H9 (cell line): ENCODE measurements around the gene DENND4A. TPM values are rescaled to one million over a fixed set of nuclear protein-coding genes. Genes with fewer than 3 reads are reported as not detected.

ENCODE experiments used
- DNase-seq: peaks from one replicate; pipeline ENCODE4 v3.0.0-alpha.2; 2017
- H2AFZ ChIP-seq: one replicate; pipeline ENCODE4 v1.6.1; 2013; ENCODE audit warnings: mild to moderate bottlenecking, low read length, control low read depth, moderate library complexity
- H2AK5ac ChIP-seq: 2 replicates; pipeline ENCODE4 v1.6.1; 2013; ENCODE audit warnings: low read length, control low read depth, mixed read lengths; ENCODE audit not compliant: insufficient read length
- H2BK120ac ChIP-seq: one replicate; pipeline ENCODE4 v1.6.1; 2013; ENCODE audit warnings: low read depth, mild to moderate bottlenecking, low read length, control low read depth, inconsistent platforms; ENCODE audit not compliant: poor library complexity, severe bottlenecking
- H2BK12ac ChIP-seq: 2 replicates; pipeline ENCODE4 v1.6.1; 2013; ENCODE audit warnings: low read length, control low read depth, mixed read lengths, low read depth; ENCODE audit not compliant: insufficient read length
- H2BK15ac ChIP-seq: 2 replicates; pipeline ENCODE4 v1.6.1; 2013; ENCODE audit warnings: low read depth, low read length, control low read depth
- H2BK20ac ChIP-seq: one replicate; pipeline ENCODE4 v1.6.1; 2013; ENCODE audit warnings: low read depth, mild to moderate bottlenecking, low read length, control low read depth, inconsistent platforms; ENCODE audit not compliant: poor library complexity, severe bottlenecking
- H2BK5ac ChIP-seq: 2 replicates; pipeline ENCODE4 v1.6.1; 2013; ENCODE audit warnings: low read length, control low read depth, mixed read lengths; ENCODE audit not compliant: insufficient read length
- H3K14ac ChIP-seq: 2 replicates; pipeline ENCODE4 v1.6.1; 2013; ENCODE audit warnings: low read length, control low read depth; ENCODE audit not compliant: insufficient read depth
- H3K18ac ChIP-seq: 2 replicates; pipeline ENCODE4 v1.6.1; 2013; ENCODE audit warnings: low read depth, mild to moderate bottlenecking, mixed read lengths, low read length, control low read depth; ENCODE audit not compliant: insufficient read length
- H3K23ac ChIP-seq: 2 replicates; pipeline ENCODE4 v1.6.1; 2013; ENCODE audit warnings: low read length, control low read depth, mixed read lengths, low read depth; ENCODE audit not compliant: insufficient read length
- H3K23me2 ChIP-seq: 2 replicates; pipeline ENCODE4 v1.6.1; 2013; ENCODE audit warnings: low read depth, mild to moderate bottlenecking, mixed read lengths, low read length, control low read depth; ENCODE audit not compliant: insufficient read length, poor library complexity, severe bottlenecking
- H3K27ac ChIP-seq: 2 replicates; pipeline ENCODE4 v1.5.1; 2013; ENCODE audit warnings: low read length, control low read depth, mixed read lengths, low read depth; ENCODE audit not compliant: insufficient read length
- H3K27me3 ChIP-seq: 2 replicates; pipeline ENCODE4 v1.6.1; 2013; ENCODE audit warnings: low read length, control low read depth, inconsistent platforms; ENCODE audit not compliant: insufficient read depth
- H3K4ac ChIP-seq: 2 replicates; pipeline ENCODE4 v1.6.1; 2013; ENCODE audit warnings: low read depth, mild to moderate bottlenecking, control low read depth, inconsistent platforms, low read length, moderate library complexity
- H3K4me1 ChIP-seq: 2 replicates; pipeline ENCODE4 v1.6.1; 2013; ENCODE audit warnings: low read length, control low read depth, inconsistent platforms; ENCODE audit not compliant: insufficient read depth
- H3K4me2 ChIP-seq: 2 replicates; pipeline ENCODE4 v1.6.1; 2013; ENCODE audit warnings: low read length, control low read depth, mixed read lengths; ENCODE audit not compliant: insufficient read length, insufficient read depth
- H3K56ac ChIP-seq: 2 replicates; pipeline ENCODE4 v1.6.1; 2013; ENCODE audit warnings: low read depth, mild to moderate bottlenecking, mixed read lengths, low read length, control low read depth; ENCODE audit not compliant: insufficient read length
- H3K79me1 ChIP-seq: 2 replicates; pipeline ENCODE4 v1.6.1; 2013; ENCODE audit warnings: low read depth, mild to moderate bottlenecking, moderate library complexity, low read length, control low read depth, inconsistent platforms; ENCODE audit not compliant: insufficient read depth, poor library complexity, severe bottlenecking
- H3K79me2 ChIP-seq: 2 replicates; pipeline ENCODE4 v1.6.1; 2013; ENCODE audit warnings: low read length, control low read depth, inconsistent platforms; ENCODE audit not compliant: insufficient read depth
- H3K9ac ChIP-seq: 2 replicates; pipeline ENCODE4 v1.6.1; 2013; ENCODE audit warnings: low read length, control low read depth, mixed read lengths; ENCODE audit not compliant: insufficient read length; ENCODE audit errors: extremely low read depth
- H3K9me3 ChIP-seq: one replicate; pipeline ENCODE4 v1.6.1; 2013; ENCODE audit warnings: low read depth, low read length, inconsistent platforms; ENCODE audit not compliant: control insufficient read depth
- H3T11ph ChIP-seq: one replicate; pipeline ENCODE4 v1.6.1; 2013; ENCODE audit warnings: mild to moderate bottlenecking, low read length, control low read depth, inconsistent platforms
- H4K20me1 ChIP-seq: one replicate; pipeline ENCODE4 v1.6.1; 2013; ENCODE audit not compliant: control insufficient read depth, insufficient read length, insufficient read depth
- H4K5ac ChIP-seq: 2 replicates; pipeline ENCODE4 v1.6.1; 2013; ENCODE audit warnings: low read depth, mild to moderate bottlenecking, mixed read lengths, low read length, control low read depth; ENCODE audit not compliant: insufficient read length
- H4K8ac ChIP-seq: replicated peaks from 2 replicates; pipeline ENCODE4 v1.6.1; 2013; ENCODE audit warnings: low read length, control low read depth, mixed read lengths, low read depth; ENCODE audit not compliant: insufficient read length
- H4K91ac ChIP-seq: 2 replicates; pipeline ENCODE4 v1.6.1; 2013; ENCODE audit warnings: low read depth, mild to moderate bottlenecking, moderate library complexity, mixed read lengths, low read length, control low read depth; ENCODE audit not compliant: insufficient read length
- H3K27ac Mint-ChIP-seq, 3 experiments: 2 replicates in 2 of 3; 3 replicates in 1 of 3; pipeline ENCODE4 v1.8.0; 2020 to 2021; ENCODE audit warnings: mixed read lengths in 3 of 3, mild to moderate bottlenecking in 1 of 3, moderate library complexity in 1 of 3
- H3K27me3 Mint-ChIP-seq: 2 replicates; pipeline ENCODE4 v1.8.0; 2021; ENCODE audit warnings: low read depth, mild to moderate bottlenecking, moderate library complexity, mixed read lengths
- H3K36me3 Mint-ChIP-seq, 3 experiments: 2 replicates in 2 of 3; 3 replicates in 1 of 3; pipeline ENCODE4 v1.8.0; 2020 to 2021; ENCODE audit warnings: low read depth in 3 of 3, mixed read lengths in 3 of 3; ENCODE audit not compliant: insufficient read depth in 1 of 3
- H3K4me1 Mint-ChIP-seq, 2 experiments: 2 replicates each; pipeline ENCODE4 v1.8.0; 2020; ENCODE audit warnings: mixed read lengths in 2 of 2
- H3K4me3 Mint-ChIP-seq, 2 experiments: 2 replicates in 1 of 2; 3 replicates in 1 of 2; pipeline ENCODE4 v1.8.0; 2020 to 2021; ENCODE audit warnings: mild to moderate bottlenecking in 2 of 2, mixed read lengths in 2 of 2, moderate library complexity in 1 of 2
- H3K9me3 Mint-ChIP-seq, 2 experiments: 2 replicates in 1 of 2; 3 replicates in 1 of 2; pipeline ENCODE4 v1.8.0; 2020; ENCODE audit warnings: mild to moderate bottlenecking in 2 of 2, mixed read lengths in 2 of 2, moderate library complexity in 1 of 2
- CTCF ChIP-seq: fragments of 200-600 bp; sonication (generic); conservative IDR thresholded peaks from 3 replicates; pipeline ENCODE4 v1.8.0; 2021; ENCODE audit warnings: antibody characterized with exemption, mild to moderate bottlenecking
- WGBS: extraction: QIAGEN DNeasy Blood & Tissue Kit; methylation state at CpG from one replicate; pipeline ENCODE4 v1.1.7; 2013; ENCODE audit warnings: missing lambda C conversion rate, low lambda C conversion rate, mixed read lengths; ENCODE audit not compliant: insufficient read length; ENCODE audit errors: extremely low coverage; 5-methylcytosine and 5-hydroxymethylcytosine counted together
- total RNA-seq: library from RNA; stranded (reverse); gene quantifications from 2 replicates; pipeline ENCODE4 v1.2.1, GENCODE V29; 2021

Gene DENND4A
- total RNA-seq, 1 experiment from 2014 or later, result 4.7 TPM

GRCh38 chr15:65762399-65762798 is 29.7 kb downstream of the DENND4A start:
- Histone ChIP-seq H3K14ac (no peak overlapping the region), H2BK15ac (no peak overlapping the region), H3K23me2 (no peaks in the 10 kb centered on the region), H3K9me3 (no peaks in the 10 kb centered on the region), H3K9ac (no peak overlapping the region), H3K27me3 (no peaks in the 10 kb centered on the region), H3K23ac (no peak overlapping the region), H2AK5ac (no peak overlapping the region), H2BK20ac (no peak overlapping the region), H4K8ac (no peak overlapping the region), H3K56ac (no peak overlapping the region), H3K4me1 (no peaks in the 10 kb centered on the region), H3K79me2 (no peaks in the 10 kb centered on the region), H2BK5ac (no peak overlapping the region), H3K27ac (no peak overlapping the region), H4K20me1 (no peaks in the 10 kb centered on the region), H3T11ph (no peak overlapping the region), H3K79me1 (no peaks in the 10 kb centered on the region), H2BK12ac (no peak overlapping the region), H3K18ac (no peak overlapping the region), H3K4ac (no peak overlapping the region), H2AFZ (no peak overlapping the region), H4K91ac (no peak overlapping the region), H2BK120ac (no peak overlapping the region), H4K5ac (no peak overlapping the region), H3K4me2 (no peak overlapping the region)
- H3K27ac Mint-ChIP-seq, result no peak overlapping the region
- DNase-seq, result no peak
- no peaks in the 10 kb centered on the region for H3K4me1 Mint-ChIP-seq
- no peak overlapping the region for H3K4me3 Mint-ChIP-seq
- no peaks in the 10 kb centered on the region for H3K27me3 Mint-ChIP-seq
- no peak for TF ChIP-seq CTCF
- WGBS, result no CpG with 5 or more reads among the region's 3 CpGs
- H3K9me3 Mint-ChIP-seq, result no peaks in the 10 kb centered on the region
- H3K36me3 Mint-ChIP-seq, result no peaks in the 10 kb centered on the region
